Endodermal cell (in vitro differentiated cells): ENCODE results near the gene CAPG. TPM values are rescaled to one million over a fixed set of nuclear protein-coding genes. Genes with fewer than 3 reads are reported as not detected.

Source experiments
- DNase-seq: peaks from one replicate; pipeline ENCODE4 v3.0.0-alpha.2; 2017
- H3K27ac ChIP-seq: 2 replicates; pipeline ENCODE4 v1.5.1; 2013; ENCODE audit warnings: mild to moderate bottlenecking, low read depth, low read length, moderate library complexity
- H3K27me3 ChIP-seq: 2 replicates; pipeline ENCODE4 v1.6.1; 2013; ENCODE audit warnings: mild to moderate bottlenecking, low read length, moderate library complexity; ENCODE audit not compliant: insufficient read depth, control insufficient read depth, poor library complexity, severe bottlenecking
- H3K36me3 ChIP-seq: 2 replicates; pipeline ENCODE4 v1.7.0; 2013; ENCODE audit warnings: mild to moderate bottlenecking, low read length, moderate library complexity; ENCODE audit not compliant: control insufficient read depth, insufficient read depth
- H3K4me1 ChIP-seq: one replicate; pipeline ENCODE4 v1.7.0; 2013; ENCODE audit warnings: low read length; ENCODE audit not compliant: control insufficient read depth, insufficient read depth
- H3K4me3 ChIP-seq: 2 replicates; pipeline ENCODE4 v1.5.1; 2013; ENCODE audit warnings: mild to moderate bottlenecking, low read length, moderate library complexity
- H3K9ac ChIP-seq: 2 replicates; pipeline ENCODE4 v1.6.1; 2013; ENCODE audit warnings: mild to moderate bottlenecking, low read length, moderate library complexity; ENCODE audit not compliant: poor library complexity, severe bottlenecking; ENCODE audit errors: extremely low read depth
- H3K9me3 ChIP-seq: 2 replicates; pipeline ENCODE4 v1.6.1; 2013; ENCODE audit warnings: mild to moderate bottlenecking, low read length, moderate library complexity; ENCODE audit not compliant: control insufficient read depth
- H3K27ac Mint-ChIP-seq: 2 replicates; pipeline ENCODE4 v1.8.0; 2020; ENCODE audit warnings: mixed read lengths
- H3K27me3 Mint-ChIP-seq: 2 replicates; pipeline ENCODE4 v1.8.0; 2021; ENCODE audit warnings: mild to moderate bottlenecking, mixed read lengths; ENCODE audit not compliant: insufficient read depth
- H3K36me3 Mint-ChIP-seq: 2 replicates; pipeline ENCODE4 v1.8.0; 2020; ENCODE audit warnings: low read depth, mixed read lengths
- H3K4me1 Mint-ChIP-seq: 2 replicates; pipeline ENCODE4 v1.8.0; 2020; ENCODE audit warnings: mixed read lengths
- H3K4me3 Mint-ChIP-seq: 2 replicates; pipeline ENCODE4 v1.8.0; 2020; ENCODE audit warnings: mild to moderate bottlenecking, moderate library complexity, mixed read lengths
- H3K9me3 Mint-ChIP-seq: 2 replicates; pipeline ENCODE4 v1.8.0; 2020; ENCODE audit warnings: mild to moderate bottlenecking, mixed read lengths
- CTCF ChIP-seq: fragments of 200-600 bp; sonication (generic); conservative IDR thresholded peaks from 2 replicates; pipeline ENCODE4 v1.5.0; 2021; ENCODE audit warnings: antibody characterized with exemption, mild to moderate bottlenecking
- WGBS, 2 experiments: methylation state at CpG; one replicate each; pipeline versions ENCODE4 v1.1.5 to v1.1.7; 2013; ENCODE audit warnings: missing lambda C conversion rate in 2 of 2, mixed read lengths in 1 of 2; ENCODE audit not compliant: insufficient coverage in 1 of 2, insufficient read length in 1 of 2; 5-methylcytosine and 5-hydroxymethylcytosine counted together
- total RNA-seq, 2 donors: library from RNA; stranded (reverse); fragmentation: NEBNext Ultra II Directional in 1 of 2; extraction: Animal tissue kit (Norgen Biotek cat#: 25700) in 1 of 2; gene quantifications; 2 replicates in 1 of 2; 3 replicates in 1 of 2; pipeline ENCODE4 v1.2.1, GENCODE V29; 2021

CAPG gene
- total RNA-seq, 2 donors from 2014 or later = 104 to 119 TPM

- Histone ChIP-seq H3K4me3 (no peak overlapping the region), H3K36me3 (no peaks in the 10 kb centered on the region), H3K9me3 (peaks cover 13% of the 10 kb centered on the region), H3K4me1 (no peaks in the 10 kb centered on the region), H3K9ac (no peak overlapping the region), H3K27me3 (no peaks in the 10 kb centered on the region), H3K27ac (peak overlapping the region; percentile 44)
- TF ChIP-seq CTCF = no peak
- no peak overlapping the region for H3K4me3 Mint-ChIP-seq
- H3K9me3 Mint-ChIP-seq = peaks cover 10% of the 10 kb centered on the region
- no peak overlapping the region for H3K27ac Mint-ChIP-seq
- DNase-seq = peak; percentile 72
- peaks cover 15% of the 10 kb centered on the region for H3K4me1 Mint-ChIP-seq
- H3K36me3 Mint-ChIP-seq = peaks cover 16% of the 10 kb centered on the region
- H3K27me3 Mint-ChIP-seq = no peaks in the 10 kb centered on the region
- 84 to 85% methylated on average over 15 of the region's 15 CpGs for WGBS, 2 experiments
Measured at GRCh38 chr2:85405201-85406059, 4.7 kb downstream of the CAPG start.

DNA sequence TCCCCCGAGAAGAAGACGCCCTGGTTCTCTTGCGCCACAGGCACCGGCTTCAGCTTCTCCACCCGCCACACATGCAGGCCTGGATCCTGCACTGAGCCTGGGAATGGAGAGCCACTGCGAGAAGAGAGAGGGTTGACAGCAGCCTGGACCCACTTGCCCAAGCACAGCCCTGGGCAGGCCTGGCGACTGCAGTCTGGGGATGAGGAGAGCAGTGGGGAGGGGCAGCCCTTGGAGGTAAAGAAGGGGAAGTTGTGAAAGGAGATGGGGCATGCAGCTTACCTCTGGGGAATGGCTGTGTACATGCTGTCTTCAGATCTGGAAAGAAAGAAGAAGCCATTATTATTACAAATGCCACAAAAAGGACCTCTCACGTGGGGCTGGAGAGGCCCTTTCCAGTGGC lies 8.3 kb downstream of the CAPG start:
- no peak for TF ChIP-seq CTCF
- DNase-seq = no peak
- Histone ChIP-seq H3K9ac (no peak overlapping the region), H3K27me3 (no peaks in the 10 kb centered on the region), H3K9me3 (peaks cover 13% of the 10 kb centered on the region), H3K27ac (no peak overlapping the region), H3K4me3 (no peak overlapping the region), H3K4me1 (no peaks in the 10 kb centered on the region), H3K36me3 (peaks cover 3% of the 10 kb centered on the region)
- Mint-ChIP-seq H3K27me3 (no peaks in the 10 kb centered on the region), H3K4me1 (peaks cover 6% of the 10 kb centered on the region), H3K9me3 (peaks cover 10% of the 10 kb centered on the region), H3K4me3 (no peak overlapping the region), H3K27ac (no peak overlapping the region), H3K36me3 (peaks cover 42% of the 10 kb centered on the region)
- 92 to 98% methylated on average over 6 to 8 of the region's 8 CpGs for WGBS, 2 experiments

- H3K27me3 ChIP-seq = no peaks in the 10 kb centered on the region
- no peaks in the 10 kb centered on the region for H3K27me3 Mint-ChIP-seq
- no peak for DNase-seq
- no peak overlapping the region for H3K9ac ChIP-seq
- 93 to 100% methylated on average over 4 to 7 of the region's 7 CpGs for WGBS, 2 experiments
- H3K36me3 Mint-ChIP-seq = peaks cover 46% of the 10 kb centered on the region
- no peak overlapping the region for H3K27ac Mint-ChIP-seq
- no peak overlapping the region for H3K4me3 ChIP-seq
- TF ChIP-seq CTCF = no peak
- H3K36me3 ChIP-seq = peaks cover 3% of the 10 kb centered on the region
- peaks cover 10% of the 10 kb centered on the region for H3K9me3 Mint-ChIP-seq
- H3K27ac ChIP-seq = no peak overlapping the region
- H3K4me3 Mint-ChIP-seq = no peak overlapping the region
- H3K9me3 ChIP-seq = peaks cover 13% of the 10 kb centered on the region
- H3K4me1 Mint-ChIP-seq = peaks cover 6% of the 10 kb centered on the region
- no peaks in the 10 kb centered on the region for H3K4me1 ChIP-seq
Measured at GRCh38 chr2:85401464-85401805, 8.7 kb downstream of the CAPG start.
